ENCODE results near the gene GNA14. TPM values are rescaled to one million over a fixed set of nuclear protein-coding genes. Genes with fewer than 3 reads are reported as not detected.

Gene GNA14
- total and polyA plus RNA-seq, 2 experiments from 2014 or later, result 3.9 to 10.5 TPM

GRCh38 chr9:77374266-77374665 lies 273.9 kb downstream of the GNA14 start (continued):
- no peak for TF ChIP-seq ZNF462 (CRISPR knock-in tag; IDR thresholded peaks at IDR 0.05)
- no peak for TF ChIP-seq JUNB (IDR thresholded peaks at IDR 0.05; ENCODE audit: unreplicated experiment)
- no peak for TF ChIP-seq CTCF (conservative IDR thresholded peaks at IDR 0.05; ENCODE audit: low read depth in 2 of 2)
- no peak for TF ChIP-seq STAT1 (IDR thresholded peaks at IDR 0.05; ENCODE audit: unreplicated experiment)
- no peak for TF ChIP-seq ZNF114 (CRISPR knock-in tag; IDR thresholded peaks at IDR 0.05)

Small RNAs within 50 kb of the gene (small RNA-seq; reads per million reads assigned to genes)
- not detected for gene RNU6-1303P (ENCODE audit: low replicate concordance)

Data from GM23338 (cell line).